ENCODE results near the gene LYL1. TPM values are rescaled to one million over a fixed set of nuclear protein-coding genes. Genes with fewer than 3 reads are reported as not detected.

The LYL1 gene
- total and polyA plus RNA-seq, 9 of the 15 experiments (the other 6 are each of a cell fraction or from before 2014, with no cell fraction given), result 1.3 to 266 (median 34.0) TPM

DNA sequence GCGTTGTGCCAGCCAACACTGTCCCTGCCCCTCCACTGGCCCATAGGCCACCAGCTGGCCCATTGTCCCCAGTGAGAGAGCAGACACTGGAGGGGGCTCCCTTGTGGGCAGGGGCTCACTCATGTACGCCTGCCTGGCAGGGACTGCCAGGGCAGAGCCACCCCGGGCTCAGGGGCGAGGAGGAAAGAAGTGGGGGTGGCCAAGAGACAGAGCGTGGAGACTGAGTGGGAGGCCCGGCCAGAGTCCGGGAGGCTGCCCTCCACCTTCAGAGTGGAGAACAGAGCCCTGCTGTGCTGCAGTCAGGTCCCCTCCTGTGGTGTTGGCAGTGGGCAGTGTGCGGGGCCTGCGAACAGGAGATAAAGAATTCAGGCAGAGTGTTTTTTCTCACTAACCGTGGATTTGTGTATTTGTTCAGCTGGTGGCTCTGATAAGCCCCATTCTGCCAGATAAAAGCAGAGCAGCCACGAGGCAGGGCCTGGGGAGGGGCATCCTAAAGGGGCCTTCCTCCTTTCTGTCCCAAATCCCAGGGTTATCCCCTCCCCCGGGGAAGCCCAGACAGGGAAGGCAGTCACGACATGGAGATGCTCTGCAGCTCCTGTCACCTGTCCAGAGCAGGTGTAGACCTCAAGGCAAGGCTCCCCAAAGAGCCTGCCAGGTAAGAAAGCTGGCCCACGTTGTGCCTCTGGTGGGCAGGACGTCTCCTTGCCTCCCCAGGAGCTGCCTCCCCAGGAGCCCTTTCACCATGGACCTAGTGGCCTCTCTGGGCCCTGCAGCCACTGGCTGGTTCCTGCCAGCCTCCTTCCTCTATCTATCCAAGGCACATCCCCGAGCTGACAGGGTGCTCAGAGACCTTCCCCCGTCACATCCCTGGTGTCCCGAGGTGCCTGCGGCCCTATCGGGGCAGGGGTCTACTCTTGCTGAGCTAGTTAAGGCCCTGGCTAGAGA, 33.0 kb downstream of the LYL1 start (continued):
- TF ChIP-seq EP400 (IDR thresholded peaks at IDR 0.05) (peak; percentile 83), ZNF717 (CRISPR knock-in tag; IDR thresholded peaks at IDR 0.05) (no peak), RBM39 (optimal IDR thresholded peaks at IDR 0.05; ENCODE audit: low read depth, low read length) (no peak), POLR2G (IDR thresholded peaks at IDR 0.05; ENCODE audit: low read depth, low read length) (peak; percentile 59), TAF1 (IDR thresholded peaks at IDR 0.05; ENCODE audit: control insufficient read depth, extremely low read depth, insufficient read depth, low read length, severe bottlenecking) (peak; percentile 37), CTBP1 (IDR thresholded peaks at IDR 0.05; ENCODE audit: borderline replicate concordance) (peak; percentile 92), NCOA6 (IDR thresholded peaks at IDR 0.05) (no peak), SMARCB1 (IDR thresholded peaks at IDR 0.05; ENCODE audit: insufficient read length, low read depth) (no peak), MTA3 (IDR thresholded peaks at IDR 0.05; ENCODE audit: borderline replicate concordance) (peak; percentile 96), STAT5A (IDR thresholded peaks at IDR 0.05; ENCODE audit: borderline replicate concordance, low read length) (peak; percentile 93), NCOR1 (IDR thresholded peaks at IDR 0.05) (peak; percentile 99), ATF7 (IDR thresholded peaks at IDR 0.05) (peak; percentile 77), HDAC1 (IDR thresholded peaks at IDR 0.05) (peak; percentile 58 to 97; a peak in 3 of 4 replicates), POLR3A (IDR thresholded peaks at IDR 0.05; ENCODE audit: borderline replicate concordance, extremely low read depth, insufficient read depth, insufficient read length) (no peak), ELF4 (CRISPR knock-in tag; IDR thresholded peaks at IDR 0.05) (peak; percentile 27; the same call in 1 of the 2 replicates), ZNF76 (CRISPR knock-in tag; IDR thresholded peaks at IDR 0.05; ENCODE audit: borderline replicate concordance) (peak; percentile 18; the same call in 1 of the 2 replicates), NFIX (CRISPR knock-in tag; IDR thresholded peaks at IDR 0.05; ENCODE audit: low read depth) (no peak), FOXM1 (IDR thresholded peaks at IDR 0.05; ENCODE audit: low read depth) (peak; percentile 96), FOXM1 (CRISPR knock-in tag; IDR thresholded peaks at IDR 0.05; ENCODE audit: low read depth) (no peak), GATAD2B (IDR thresholded peaks at IDR 0.05; ENCODE audit: borderline replicate concordance) (peak; percentile 97), MTA2 (IDR thresholded peaks at IDR 0.05; ENCODE audit: low read depth) (peak; percentile 99)
- TF ChIP-seq, protein P1, sequence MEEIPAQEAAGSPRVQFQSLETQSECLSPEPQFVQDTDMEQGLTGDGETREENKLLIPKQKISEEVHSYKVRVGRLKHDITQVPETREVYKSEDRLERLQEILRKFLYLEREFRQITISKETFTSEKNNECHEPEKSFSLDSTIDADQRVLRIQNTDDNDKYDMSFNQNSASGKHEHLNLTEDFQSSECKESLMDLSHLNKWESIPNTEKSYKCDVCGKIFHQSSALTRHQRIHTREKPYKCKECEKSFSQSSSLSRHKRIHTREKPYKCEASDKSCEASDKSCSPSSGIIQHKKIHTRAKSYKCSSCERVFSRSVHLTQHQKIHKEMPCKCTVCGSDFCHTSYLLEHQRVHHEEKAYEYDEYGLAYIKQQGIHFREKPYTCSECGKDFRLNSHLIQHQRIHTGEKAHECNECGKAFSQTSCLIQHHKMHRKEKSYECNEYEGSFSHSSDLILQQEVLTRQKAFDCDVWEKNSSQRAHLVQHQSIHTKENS (CRISPR knock-in tag; IDR thresholded peaks at IDR 0.05), result no peak
- TF ChIP-seq, protein P2, sequence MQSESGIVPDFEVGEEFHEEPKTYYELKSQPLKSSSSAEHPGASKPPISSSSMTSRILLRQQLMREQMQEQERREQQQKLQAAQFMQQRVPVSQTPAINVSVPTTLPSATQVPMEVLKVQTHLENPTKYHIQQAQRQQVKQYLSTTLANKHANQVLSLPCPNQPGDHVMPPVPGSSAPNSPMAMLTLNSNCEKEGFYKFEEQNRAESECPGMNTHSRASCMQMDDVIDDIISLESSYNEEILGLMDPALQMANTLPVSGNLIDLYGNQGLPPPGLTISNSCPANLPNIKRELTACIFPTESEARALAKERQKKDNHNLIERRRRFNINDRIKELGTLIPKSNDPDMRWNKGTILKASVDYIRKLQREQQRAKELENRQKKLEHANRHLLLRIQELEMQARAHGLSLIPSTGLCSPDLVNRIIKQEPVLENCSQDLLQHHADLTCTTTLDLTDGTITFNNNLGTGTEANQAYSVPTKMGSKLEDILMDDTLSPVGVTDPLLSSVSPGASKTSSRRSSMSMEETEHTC (IDR thresholded peaks at IDR 0.05), result peak; percentile 89
- TF ChIP-seq, protein P3, sequence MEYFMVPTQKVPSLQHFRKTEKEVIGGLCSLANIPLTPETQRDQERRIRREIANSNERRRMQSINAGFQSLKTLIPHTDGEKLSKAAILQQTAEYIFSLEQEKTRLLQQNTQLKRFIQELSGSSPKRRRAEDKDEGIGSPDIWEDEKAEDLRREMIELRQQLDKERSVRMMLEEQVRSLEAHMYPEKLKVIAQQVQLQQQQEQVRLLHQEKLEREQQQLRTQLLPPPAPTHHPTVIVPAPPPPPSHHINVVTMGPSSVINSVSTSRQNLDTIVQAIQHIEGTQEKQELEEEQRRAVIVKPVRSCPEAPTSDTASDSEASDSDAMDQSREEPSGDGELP (CRISPR knock-in tag; IDR thresholded peaks at IDR 0.05; ENCODE audit: borderline replicate concordance), result peak; percentile 97
- TF ChIP-seq, protein P4, sequence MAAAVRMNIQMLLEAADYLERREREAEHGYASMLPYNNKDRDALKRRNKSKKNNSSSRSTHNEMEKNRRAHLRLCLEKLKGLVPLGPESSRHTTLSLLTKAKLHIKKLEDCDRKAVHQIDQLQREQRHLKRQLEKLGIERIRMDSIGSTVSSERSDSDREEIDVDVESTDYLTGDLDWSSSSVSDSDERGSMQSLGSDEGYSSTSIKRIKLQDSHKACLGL (CRISPR knock-in tag; IDR thresholded peaks at IDR 0.05; ENCODE audit: borderline replicate concordance, poor library complexity, severe bottlenecking), result no peak

All from K562 (cell line).